CD14-positive monocyte (primary cell): ENCODE data around the gene FBXL17. TPM values are rescaled to one million over a fixed set of nuclear protein-coding genes. Genes with fewer than 3 reads are reported as not detected.

Experiments used
- DNase-seq, 3 donors: peaks; one replicate each; pipeline ENCODE4 v3.0.0-alpha.2; 2011 to 2022
- H2AFZ ChIP-seq: 2 replicates; pipeline ENCODE4 v1.6.0; 2012; ENCODE audit warnings: mild to moderate bottlenecking, low read depth, low read length, inconsistent platforms; ENCODE audit not compliant: insufficient read depth, poor library complexity, severe bottlenecking
- H3K27ac ChIP-seq, 2 donors: 1 replicate in 1 of 2; 2 replicates in 1 of 2; pipeline ENCODE4 v1.5.1; 2012 to 2013; ENCODE audit warnings: low read length in 2 of 2, control low read depth in 1 of 2, inconsistent platforms in 1 of 2, low read depth in 1 of 2, mild to moderate bottlenecking in 1 of 2
- H3K27me3 ChIP-seq, 2 donors: one replicate each; pipeline versions ENCODE4 v1.6.0 to v1.6.1; 2011 to 2013; ENCODE audit warnings: low read length in 2 of 2; ENCODE audit not compliant: control insufficient read depth in 2 of 2, insufficient read depth in 2 of 2
- H3K36me3 ChIP-seq, 2 donors: replicated peaks in 1 of 2; 1 replicate in 1 of 2; 2 replicates in 1 of 2; pipeline versions ENCODE4 v1.5.1 to v1.6.1; 2012 to 2013; ENCODE audit warnings: low read length in 2 of 2, control low read depth in 1 of 2, inconsistent platforms in 1 of 2, mild to moderate bottlenecking in 1 of 2; ENCODE audit not compliant: insufficient read depth in 2 of 2, control insufficient read depth in 1 of 2
- H3K4me1 ChIP-seq, 2 donors: 1 replicate in 1 of 2; 2 replicates in 1 of 2; pipeline versions ENCODE4 v1.5.1 to v1.6.1; 2012 to 2013; ENCODE audit warnings: low read length in 2 of 2, control low read depth in 1 of 2, inconsistent platforms in 1 of 2, mild to moderate bottlenecking in 1 of 2, moderate library complexity in 1 of 2; ENCODE audit not compliant: insufficient read depth in 2 of 2, control insufficient read depth in 1 of 2
- H3K4me2 ChIP-seq: replicated peaks from 2 replicates; pipeline ENCODE3; 2012; ENCODE audit warnings: low read length, moderate library complexity, mild to moderate bottlenecking; ENCODE audit not compliant: poor library complexity, severe bottlenecking; ENCODE audit errors: extremely low read depth
- H3K4me3 ChIP-seq, 3 experiments: fragments of 200-600 bp in 1 of 3; sonication (generic) in 1 of 3; replicated peaks in 1 of 3; 1 replicate in 2 of 3; 2 replicates in 1 of 3; pipeline ENCODE4 v1.5.1; 2011 to 2013; ENCODE audit warnings: low read length in 3 of 3, mild to moderate bottlenecking in 3 of 3, control low read depth in 2 of 3, low read depth in 2 of 3, inconsistent platforms in 1 of 3, moderate library complexity in 1 of 3
- H3K79me2 ChIP-seq: 2 replicates; pipeline ENCODE4 v1.6.0; 2012; ENCODE audit warnings: mild to moderate bottlenecking, control low read depth, inconsistent platforms, low read length, moderate library complexity; ENCODE audit not compliant: insufficient read depth
- H3K9ac ChIP-seq: 2 replicates; pipeline ENCODE4 v1.6.0; 2017; ENCODE audit warnings: low read length, mild to moderate bottlenecking; ENCODE audit not compliant: insufficient read depth, poor library complexity, severe bottlenecking
- H3K9me3 ChIP-seq, 2 donors: replicated peaks in 1 of 2; 1 replicate in 1 of 2; 2 replicates in 1 of 2; pipeline versions ENCODE4 v1.5.1 to v1.6.1; 2012 to 2013; ENCODE audit warnings: low read length in 2 of 2, control low read depth in 1 of 2; ENCODE audit not compliant: control insufficient read depth in 1 of 2, insufficient read depth in 1 of 2
- H4K20me1 ChIP-seq: 2 replicates; pipeline ENCODE4 v1.6.0; 2012; ENCODE audit warnings: mild to moderate bottlenecking, low read length, control low read depth, moderate library complexity; ENCODE audit not compliant: insufficient read depth
- H3K27ac Mint-ChIP-seq, 7 donors: one replicate each; pipeline ENCODE4 v1.8.0; 2020; ENCODE audit warnings: mild to moderate bottlenecking in 7 of 7, mixed read lengths in 7 of 7, moderate library complexity in 6 of 7, inconsistent platforms in 2 of 7
- H3K27me3 Mint-ChIP-seq, 3 donors: one replicate each; pipeline ENCODE4 v1.8.0; 2021 to 2022; ENCODE audit warnings: low read depth in 3 of 3, mild to moderate bottlenecking in 3 of 3, mixed read lengths in 3 of 3, moderate library complexity in 3 of 3, inconsistent platforms in 1 of 3
- H3K36me3 Mint-ChIP-seq, 2 donors: one replicate each; pipeline ENCODE4 v1.8.0; 2020; ENCODE audit warnings: mixed read lengths in 2 of 2, inconsistent platforms in 1 of 2, mild to moderate bottlenecking in 1 of 2
- H3K4me1 Mint-ChIP-seq: one replicate; pipeline ENCODE4 v1.8.0; 2020; ENCODE audit warnings: mild to moderate bottlenecking, mixed read lengths
- H3K4me3 Mint-ChIP-seq, 2 donors: one replicate each; pipeline ENCODE4 v1.8.0; 2020; ENCODE audit warnings: mild to moderate bottlenecking in 2 of 2, mixed read lengths in 2 of 2, moderate library complexity in 1 of 2
- H3K9me3 Mint-ChIP-seq, 7 donors: one replicate each; pipeline ENCODE4 v1.8.0; 2020 to 2022; ENCODE audit warnings: mixed read lengths in 7 of 7, mild to moderate bottlenecking in 6 of 7, moderate library complexity in 6 of 7, inconsistent platforms in 2 of 7
- WGBS: methylation state at CpG from one replicate; pipeline ENCODE4 v1.1.5; 2013; ENCODE audit warnings: missing lambda C conversion rate; ENCODE audit not compliant: insufficient coverage; 5-methylcytosine and 5-hydroxymethylcytosine counted together
- intact Hi-C, 2 donors: fragments of 100-400 bp; cut with micrococcal nuclease; formaldehyde crosslinking; loops; one replicate each; pipeline versions ENCODE4 v1.15.0 to v1.15.1; 2023
- polyA plus RNA-seq, 3 donors: library from polyadenylated mRNA; depleted of rRNA in 1 of 3; unstranded in 2 of 3; stranded (reverse) in 1 of 3; fragments of 300-500 nt in 2 of 3; fragments of >200 nt in 1 of 3; fragmentation: Illumina TruSeq in 2 of 3; gene quantifications; 1 replicate in 2 of 3; 2 replicates in 1 of 3; pipeline ENCODE4 v1.2.3, GENCODE V29; 2012 to 2021
- TF ChIP-seq, protein P1 (sequence below): fragments of 200-600 bp; IDR thresholded peaks from one replicate; pipeline ENCODE4 v1.8.0; 2022; ENCODE audit warnings: antibody characterized with exemption, mild to moderate bottlenecking

Gene FBXL17
- polyA plus RNA-seq, 3 donors = 1.5 to 6.6 (median 2.0) TPM

DNA sequence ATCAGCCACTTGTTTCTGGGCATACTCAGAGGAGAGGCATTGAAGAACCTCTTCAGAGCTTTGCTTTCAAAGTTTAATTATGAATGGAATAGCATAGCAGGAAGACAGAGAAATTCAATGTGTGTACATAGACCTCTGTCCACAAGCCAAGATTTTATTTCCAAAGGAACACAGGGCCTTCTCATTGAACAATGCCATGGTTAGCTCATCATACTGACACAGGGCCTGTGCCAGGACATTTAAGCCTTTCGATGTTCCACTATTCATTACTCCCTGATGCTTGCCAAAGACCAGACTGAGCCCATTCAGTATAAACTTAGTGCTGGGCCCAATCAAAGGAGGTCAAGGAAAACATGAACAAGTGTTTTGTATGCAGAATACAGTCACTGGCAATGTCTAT lies 280.8 kb downstream of the FBXL17 start:
- TF ChIP-seq, protein P1, sequence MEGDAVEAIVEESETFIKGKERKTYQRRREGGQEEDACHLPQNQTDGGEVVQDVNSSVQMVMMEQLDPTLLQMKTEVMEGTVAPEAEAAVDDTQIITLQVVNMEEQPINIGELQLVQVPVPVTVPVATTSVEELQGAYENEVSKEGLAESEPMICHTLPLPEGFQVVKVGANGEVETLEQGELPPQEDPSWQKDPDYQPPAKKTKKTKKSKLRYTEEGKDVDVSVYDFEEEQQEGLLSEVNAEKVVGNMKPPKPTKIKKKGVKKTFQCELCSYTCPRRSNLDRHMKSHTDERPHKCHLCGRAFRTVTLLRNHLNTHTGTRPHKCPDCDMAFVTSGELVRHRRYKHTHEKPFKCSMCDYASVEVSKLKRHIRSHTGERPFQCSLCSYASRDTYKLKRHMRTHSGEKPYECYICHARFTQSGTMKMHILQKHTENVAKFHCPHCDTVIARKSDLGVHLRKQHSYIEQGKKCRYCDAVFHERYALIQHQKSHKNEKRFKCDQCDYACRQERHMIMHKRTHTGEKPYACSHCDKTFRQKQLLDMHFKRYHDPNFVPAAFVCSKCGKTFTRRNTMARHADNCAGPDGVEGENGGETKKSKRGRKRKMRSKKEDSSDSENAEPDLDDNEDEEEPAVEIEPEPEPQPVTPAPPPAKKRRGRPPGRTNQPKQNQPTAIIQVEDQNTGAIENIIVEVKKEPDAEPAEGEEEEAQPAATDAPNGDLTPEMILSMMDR = no peak
- no peaks in the 10 kb centered on the region for H3K4me1 Mint-ChIP-seq
- Histone ChIP-seq H3K27me3 (no peaks in the 10 kb centered on the region), H3K4me2 (no peak overlapping the region), H3K9ac (no peak overlapping the region), H3K79me2 (no peaks in the 10 kb centered on the region), H3K9me3 (no peaks in the 10 kb centered on the region), H3K4me1 (no peaks in the 10 kb centered on the region), H3K36me3 (no peaks in the 10 kb centered on the region), H3K4me3 (no peak overlapping the region), H2AFZ (no peak overlapping the region), H4K20me1 (no peaks in the 10 kb centered on the region), H3K27ac (no peak overlapping the region)
- WGBS = 100% methylated on average over 1 of the region's 1 CpG
- intact Hi-C loops = no loop called here
- H3K27ac Mint-ChIP-seq = no peak overlapping the region
- peaks cover 0 to 6% (median 2%) of the 10 kb centered on the region in 7 donors for H3K9me3 Mint-ChIP-seq
- H3K4me3 Mint-ChIP-seq = no peak overlapping the region
- peaks cover 0 to 1% (median 0%) of the 10 kb centered on the region in 3 donors for H3K27me3 Mint-ChIP-seq
- peaks cover 7 to 10% of the 10 kb centered on the region in 2 donors for H3K36me3 Mint-ChIP-seq
- no peak for DNase-seq

DNA sequence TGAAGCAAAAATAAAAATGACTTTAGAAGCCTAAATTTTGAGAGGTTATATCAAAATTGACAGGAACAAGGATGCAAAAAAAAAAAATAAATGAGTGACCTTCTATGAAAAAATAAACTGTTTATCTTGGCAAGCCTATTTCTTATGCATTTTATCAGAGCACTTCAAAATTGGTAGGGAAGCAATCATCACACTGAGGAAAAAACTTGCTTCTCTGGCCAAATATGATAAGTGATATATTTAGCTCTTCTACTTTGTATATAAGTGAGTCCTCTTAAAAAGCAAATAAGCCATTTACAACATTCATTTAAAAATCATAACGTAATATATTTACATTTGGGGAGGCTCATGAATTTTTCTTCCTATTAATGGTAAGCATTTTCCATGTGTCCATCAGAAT lies 287.1 kb downstream of the FBXL17 start:
- no peaks in the 10 kb centered on the region for H3K79me2 ChIP-seq
- no peaks in the 10 kb centered on the region for H3K36me3 ChIP-seq
- H3K36me3 Mint-ChIP-seq = no peaks in the 10 kb centered on the region
- peaks cover 0 to 2% (median 0%) of the 10 kb centered on the region in 7 donors for H3K9me3 Mint-ChIP-seq
- peaks cover 0 to 1% (median 0%) of the 10 kb centered on the region in 3 donors for H3K27me3 Mint-ChIP-seq
- no peak overlapping the region for H3K27ac Mint-ChIP-seq
- H3K4me3 ChIP-seq = no peak overlapping the region
- no peak overlapping the region for H3K4me3 Mint-ChIP-seq
- no peaks in the 10 kb centered on the region for H4K20me1 ChIP-seq
- TF ChIP-seq, protein P1 = no peak
- H3K4me1 ChIP-seq = no peaks in the 10 kb centered on the region
- H3K27ac ChIP-seq = no peak overlapping the region
- no CpG with 5 or more reads among the region's 1 CpG for WGBS
- H3K4me1 Mint-ChIP-seq = no peaks in the 10 kb centered on the region
- no peak overlapping the region for H3K9ac ChIP-seq
- intact Hi-C loops = no loop called here
- DNase-seq = no peak
- H3K27me3 ChIP-seq = no peaks in the 10 kb centered on the region
- no peak overlapping the region for H3K4me2 ChIP-seq
- H2AFZ ChIP-seq = no peak overlapping the region
- H3K9me3 ChIP-seq = no peaks in the 10 kb centered on the region
